ENCODE results near the gene CES1.
A peak's percentile ranks its signal among the peaks of the same experiment; 100 is the strongest.
"Not testable (repeated sequence)": the region's sequence is repeated elsewhere in the genome, so short reads cannot be mapped to it uniquely, and the experiment has no call there.

Gene CES1

DNA sequence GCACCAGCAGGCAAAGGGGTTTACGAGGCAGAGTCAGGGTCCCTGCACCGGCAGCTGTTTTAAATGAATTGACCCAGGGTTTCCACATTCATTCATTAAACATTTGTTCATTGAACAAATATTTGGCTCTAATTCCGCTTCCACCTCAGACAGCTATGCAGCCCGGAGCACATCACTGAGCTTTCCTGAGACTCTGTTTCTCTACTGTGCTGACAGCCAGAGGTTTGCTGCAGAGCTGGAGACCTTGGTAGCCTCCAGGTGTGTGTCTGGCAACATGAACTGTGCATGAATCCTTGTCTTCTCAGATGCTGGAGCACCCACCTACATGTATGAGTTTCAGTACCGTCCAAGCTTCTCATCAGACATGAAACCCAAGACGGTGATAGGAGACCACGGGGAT, 42.7 kb downstream of the CES1 start:
- not testable (repeated sequence) for DNase-seq

DNA sequence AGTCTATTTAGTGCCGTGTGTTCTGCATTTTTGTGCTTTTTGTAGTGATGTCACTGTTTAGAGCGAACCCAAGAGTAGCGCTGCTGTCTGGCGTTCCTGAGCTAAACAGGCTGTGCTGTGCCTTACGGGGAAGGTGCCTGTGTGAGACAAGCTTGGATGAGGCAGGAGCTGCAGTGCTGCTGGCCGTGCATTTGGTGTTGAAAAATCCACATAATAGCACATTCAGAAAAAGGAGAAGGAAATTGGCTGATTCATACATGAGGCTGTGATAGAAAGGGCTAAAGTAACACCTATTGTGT, 50.2 kb downstream of the CES1 start:
- DNase-seq, result not testable (repeated sequence)

GRCh38 chr16:55782091-55782792, 50.7 kb downstream of the CES1 start:
- peak in 1 of 2 donors; percentile 12 for DNase-seq

GRCh38 chr16:55781456-55781855, 51.4 kb downstream of the CES1 start:
- not testable (repeated sequence) for DNase-seq

- DNase-seq, result not testable (repeated sequence)
Measured at GRCh38 chr16:55780095-55780407, 52.8 kb downstream of the CES1 start.

DNA sequence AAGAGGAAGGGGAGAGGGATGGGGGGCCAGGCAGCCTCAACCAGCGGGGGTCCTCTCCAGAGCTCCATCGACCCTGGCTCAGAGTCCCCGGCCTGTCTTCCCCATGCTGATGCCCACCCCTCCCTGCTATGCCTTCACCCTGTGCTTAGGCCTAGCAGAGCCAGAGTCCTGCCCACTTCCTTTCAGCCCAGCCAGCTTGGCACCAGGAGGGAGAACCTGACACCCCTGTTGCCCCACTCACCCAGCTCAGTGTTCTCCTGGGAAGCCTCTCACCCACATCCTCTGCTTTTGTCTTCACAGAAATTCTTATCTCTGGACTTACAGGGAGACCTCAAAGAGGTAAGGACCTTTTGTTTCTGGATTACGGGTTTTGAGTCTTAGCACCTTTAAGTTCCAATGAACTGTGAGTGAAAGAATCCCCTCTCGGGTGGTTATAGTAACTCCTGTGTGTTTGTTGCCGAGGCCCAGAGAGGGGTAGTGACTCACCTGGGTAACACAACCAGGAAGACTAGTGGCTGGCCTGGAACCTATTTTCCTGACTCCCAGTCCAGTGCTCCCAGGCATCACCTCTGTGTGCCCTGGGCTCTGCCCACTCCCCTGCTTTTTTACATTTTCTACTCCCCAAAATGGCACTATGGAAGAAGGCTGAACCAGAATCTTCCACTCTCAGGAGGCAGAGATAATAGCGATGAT, 53.3 kb downstream of the CES1 start:
- no peak for DNase-seq

DNA sequence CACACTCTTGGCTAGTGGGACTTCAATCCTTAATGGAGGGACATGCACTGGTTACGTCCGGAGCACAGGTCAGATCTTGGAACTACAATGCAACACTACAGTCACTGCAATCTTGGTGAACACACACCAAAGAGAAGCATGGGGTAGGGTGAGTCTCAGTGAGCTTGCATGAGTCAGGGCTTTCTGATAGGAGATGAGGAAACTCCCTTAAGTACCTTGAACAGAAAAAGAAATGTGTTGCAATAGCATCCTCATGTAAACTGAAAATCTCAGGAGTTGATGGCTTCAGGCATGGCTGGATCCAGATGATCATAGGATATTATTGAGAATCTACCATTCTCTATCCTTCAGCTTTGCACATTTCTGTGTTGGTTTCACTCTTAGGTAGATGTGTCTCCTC, 54.1 kb downstream of the CES1 start:
- DNase-seq, result no peak

DNA sequence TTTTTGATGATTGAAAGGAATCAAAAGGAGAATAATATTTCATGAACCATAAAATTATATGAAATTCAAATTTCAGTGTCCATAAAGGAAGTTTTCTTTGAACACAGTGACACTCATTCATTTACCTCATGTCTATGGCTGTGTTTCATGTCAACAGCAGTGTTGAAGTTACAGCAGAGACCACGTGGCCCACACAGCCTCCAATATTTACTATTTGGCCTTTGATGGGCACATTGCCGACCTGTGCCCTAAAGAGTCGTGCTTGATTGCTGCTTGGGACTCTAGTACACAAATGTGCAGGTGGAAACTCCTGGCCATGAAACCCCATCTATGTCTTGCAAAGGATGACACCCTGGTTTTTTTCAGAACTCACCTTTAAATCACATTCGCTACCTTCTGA, 57.0 kb downstream of the CES1 start:
- no peak for DNase-seq

GRCh38 chr16:55773859-55774549, 58.9 kb downstream of the CES1 start:
- DNase-seq, result no peak

- DNase-seq, result no peak
Measured at GRCh38 chr16:55765161-55765560, 67.7 kb downstream of the CES1 start.

DNA sequence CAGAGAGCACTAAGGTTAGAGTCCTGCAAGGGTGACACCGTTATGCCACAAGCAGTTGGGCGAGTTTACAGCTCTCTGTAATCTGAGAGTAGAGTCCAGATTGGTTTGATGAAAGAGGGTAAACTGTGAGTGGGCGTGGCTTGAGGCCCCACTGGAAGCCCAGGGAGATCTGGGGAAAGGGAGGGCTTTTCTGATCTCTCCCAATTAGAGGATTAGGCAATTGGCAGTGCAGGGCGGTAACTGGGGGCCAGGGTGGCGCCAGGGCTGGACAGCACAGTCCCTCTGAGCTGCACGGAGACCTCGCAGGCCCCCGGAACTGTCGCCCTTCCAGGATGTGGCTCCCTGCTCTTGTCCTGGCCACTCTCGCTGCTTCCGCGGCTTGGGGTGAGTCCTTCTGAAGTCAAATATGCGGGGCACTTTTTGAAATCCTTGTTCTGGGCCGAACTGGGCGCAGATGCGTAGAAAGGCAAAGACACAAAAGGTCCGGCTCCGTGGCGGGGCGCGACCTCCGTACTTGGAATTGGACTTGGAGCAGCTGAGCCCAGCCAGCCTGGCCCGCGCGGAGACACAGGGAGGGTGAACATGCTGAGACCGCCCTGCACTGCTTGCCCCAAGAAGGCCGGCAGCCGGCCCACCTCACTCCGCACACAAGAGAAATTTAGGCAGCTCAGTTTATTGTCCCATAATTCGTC, 72.4 kb downstream of the CES1 start:
- DNase-seq, result no peak

GRCh38 chr16:55759965-55760309, 73.0 kb downstream of the CES1 start:
- not testable (repeated sequence) for DNase-seq

- DNase-seq, result not testable (repeated sequence)
Measured at GRCh38 chr16:55757595-55758527, 75.0 kb downstream of the CES1 start.

DNA sequence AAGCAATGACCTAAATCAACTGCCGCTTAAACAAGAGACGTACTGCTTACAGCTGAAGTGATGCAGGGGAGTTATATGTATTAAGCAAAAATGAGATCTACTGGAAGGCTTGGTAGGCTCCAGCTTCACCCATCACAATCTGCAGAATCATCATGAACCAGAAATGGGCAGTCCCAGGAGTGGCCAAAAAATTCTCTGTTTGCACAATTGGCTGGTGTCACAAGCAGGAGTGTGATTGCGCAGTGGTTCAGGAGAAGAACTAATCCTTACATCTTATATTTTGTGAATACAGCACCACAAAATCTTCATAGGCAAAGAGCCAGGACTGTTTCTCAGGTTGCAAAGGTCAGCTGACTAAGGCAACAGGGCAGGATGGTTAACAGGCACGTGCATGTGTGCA, 75.9 kb downstream of the CES1 start:
- peak; percentile 70 to 77 for DNase-seq

- peak; percentile 76 to 82 for DNase-seq
Measured at GRCh38 chr16:55754056-55754455, 78.8 kb downstream of the CES1 start.

GRCh38 chr16:55753145-55753631, 79.7 kb downstream of the CES1 start:
- peak; percentile 71 to 79 for DNase-seq
